Measurements from ENCODE around the gene ROPN1B.
"Not testable (repeated sequence)": the region's sequence is repeated elsewhere in the genome, so short reads cannot be mapped to it uniquely, and the experiment has no call there.

GRCh38 chr3:125984951-125985350 lies 16.0 kb downstream of the ROPN1B start:
- not testable (repeated sequence) for TF ChIP-seq SPI1 (IDR thresholded peaks at IDR 0.05; ENCODE audit: borderline replicate concordance, low read depth); POLR2AphosphoS5 (IDR thresholded peaks at IDR 0.05; ENCODE audit: low read depth); GABPA (IDR thresholded peaks at IDR 0.05; ENCODE audit: low read depth)
- TF ChIP-seq, protein P1, sequence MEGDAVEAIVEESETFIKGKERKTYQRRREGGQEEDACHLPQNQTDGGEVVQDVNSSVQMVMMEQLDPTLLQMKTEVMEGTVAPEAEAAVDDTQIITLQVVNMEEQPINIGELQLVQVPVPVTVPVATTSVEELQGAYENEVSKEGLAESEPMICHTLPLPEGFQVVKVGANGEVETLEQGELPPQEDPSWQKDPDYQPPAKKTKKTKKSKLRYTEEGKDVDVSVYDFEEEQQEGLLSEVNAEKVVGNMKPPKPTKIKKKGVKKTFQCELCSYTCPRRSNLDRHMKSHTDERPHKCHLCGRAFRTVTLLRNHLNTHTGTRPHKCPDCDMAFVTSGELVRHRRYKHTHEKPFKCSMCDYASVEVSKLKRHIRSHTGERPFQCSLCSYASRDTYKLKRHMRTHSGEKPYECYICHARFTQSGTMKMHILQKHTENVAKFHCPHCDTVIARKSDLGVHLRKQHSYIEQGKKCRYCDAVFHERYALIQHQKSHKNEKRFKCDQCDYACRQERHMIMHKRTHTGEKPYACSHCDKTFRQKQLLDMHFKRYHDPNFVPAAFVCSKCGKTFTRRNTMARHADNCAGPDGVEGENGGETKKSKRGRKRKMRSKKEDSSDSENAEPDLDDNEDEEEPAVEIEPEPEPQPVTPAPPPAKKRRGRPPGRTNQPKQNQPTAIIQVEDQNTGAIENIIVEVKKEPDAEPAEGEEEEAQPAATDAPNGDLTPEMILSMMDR (IDR thresholded peaks at IDR 0.05; ENCODE audit: insufficient read depth, low read length): not testable (repeated sequence)
